ENCODE results near the gene ACVR1.
"Not testable (repeated sequence)": the region's sequence is repeated elsewhere in the genome, so short reads cannot be mapped to it uniquely, and the experiment has no call there.

Gene ACVR1

DNA sequence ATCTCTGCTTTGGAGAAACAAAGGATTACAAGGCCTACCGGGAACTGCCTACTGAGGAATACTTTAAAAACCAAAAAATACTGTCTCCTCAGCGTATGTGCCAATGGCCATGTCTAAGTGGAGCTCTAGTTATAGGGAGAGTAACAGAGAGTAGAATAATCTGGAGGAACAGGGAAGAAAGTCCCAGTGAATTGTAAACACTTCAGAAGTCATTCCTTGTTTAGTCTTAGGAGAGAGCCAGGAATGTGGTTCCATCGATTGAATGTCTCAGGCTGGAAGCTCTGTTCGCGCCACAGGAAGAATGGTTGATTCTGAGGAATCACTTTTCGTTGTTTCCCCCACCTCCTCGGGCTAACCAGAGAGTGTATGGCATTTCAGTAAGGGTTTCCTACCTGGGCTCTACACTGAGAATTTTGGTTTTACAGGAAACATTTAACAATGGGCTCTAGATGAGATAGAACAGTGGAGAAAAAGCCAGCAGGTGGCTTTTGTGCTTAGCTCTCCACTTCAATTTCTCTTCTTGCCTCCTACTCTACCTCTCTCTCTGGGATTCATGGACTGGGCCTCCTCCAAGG lies 88.7 kb downstream of the ACVR1 start:
- no peak for DNase-seq

DNA sequence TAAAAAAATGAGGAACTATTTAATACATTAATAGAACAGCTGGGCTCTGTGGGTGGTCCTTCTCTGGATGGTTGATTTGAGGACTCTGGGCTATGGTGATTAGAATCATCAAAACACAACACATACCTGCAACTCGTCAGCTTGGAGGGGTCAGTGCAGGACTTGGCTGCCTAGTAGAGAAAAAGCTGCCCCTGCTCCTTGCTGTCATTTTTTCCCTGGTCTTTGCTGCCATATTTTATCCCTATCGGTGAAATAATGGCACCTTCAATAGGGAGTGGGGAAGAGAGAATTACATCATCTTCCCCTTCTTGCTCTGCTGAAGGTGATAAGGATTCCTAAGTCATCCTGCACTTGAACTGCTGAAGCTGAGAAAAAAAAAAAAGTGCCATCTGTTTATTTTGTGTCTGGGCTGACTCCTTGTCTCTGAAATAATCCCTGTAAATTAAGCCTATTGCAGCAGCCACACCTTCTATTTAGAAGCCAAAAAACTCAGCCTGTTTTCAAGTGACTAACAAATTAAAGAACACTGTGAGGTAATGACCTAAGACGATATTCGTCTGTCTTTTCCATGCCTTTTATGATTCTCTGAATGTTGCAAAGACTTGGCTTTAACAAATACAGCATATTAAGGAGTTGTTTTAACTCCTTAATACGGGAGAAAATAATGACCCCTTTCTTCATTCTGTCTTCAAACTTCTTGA lies 89.3 kb downstream of the ACVR1 start:
- DNase-seq: peak; percentile 75

DNA sequence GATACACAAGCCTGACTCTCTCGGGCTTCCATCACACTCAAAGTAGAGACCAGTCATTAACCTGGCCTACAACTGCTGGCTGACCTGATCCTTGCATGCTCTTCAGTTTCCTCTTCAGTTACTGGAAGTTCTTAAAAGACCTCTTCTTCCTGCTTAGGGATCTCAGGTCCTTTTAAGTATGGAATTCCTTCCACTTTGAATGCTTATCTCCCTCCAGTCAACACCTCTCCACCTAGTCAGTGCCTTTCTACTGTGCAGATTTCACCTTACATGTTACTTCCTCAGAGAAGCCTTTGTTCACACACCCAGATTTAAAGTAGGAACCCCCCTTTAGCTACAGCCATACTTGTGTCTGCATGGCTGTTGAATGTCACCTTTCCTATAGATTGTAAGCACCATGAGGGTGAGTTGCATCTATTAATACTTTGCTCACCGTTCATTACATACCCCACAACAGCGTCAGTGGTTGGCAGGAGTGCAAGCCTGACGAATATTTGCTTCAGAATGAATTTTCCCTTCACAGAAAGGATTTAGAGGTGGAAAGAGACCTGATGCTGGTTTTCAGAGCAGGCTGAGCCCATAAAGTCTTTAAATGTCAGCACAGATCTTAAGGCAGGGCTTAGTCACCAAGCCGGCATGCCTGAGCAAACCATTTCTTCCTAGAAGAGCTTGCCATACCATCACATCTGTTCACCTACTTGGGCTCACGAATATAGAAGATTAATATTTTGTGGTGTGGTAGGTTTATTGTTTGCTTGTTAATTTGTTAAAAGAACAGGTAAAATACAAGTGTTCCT lies 90.1 kb downstream of the ACVR1 start:
- DNase-seq: peak; percentile 17

DNA sequence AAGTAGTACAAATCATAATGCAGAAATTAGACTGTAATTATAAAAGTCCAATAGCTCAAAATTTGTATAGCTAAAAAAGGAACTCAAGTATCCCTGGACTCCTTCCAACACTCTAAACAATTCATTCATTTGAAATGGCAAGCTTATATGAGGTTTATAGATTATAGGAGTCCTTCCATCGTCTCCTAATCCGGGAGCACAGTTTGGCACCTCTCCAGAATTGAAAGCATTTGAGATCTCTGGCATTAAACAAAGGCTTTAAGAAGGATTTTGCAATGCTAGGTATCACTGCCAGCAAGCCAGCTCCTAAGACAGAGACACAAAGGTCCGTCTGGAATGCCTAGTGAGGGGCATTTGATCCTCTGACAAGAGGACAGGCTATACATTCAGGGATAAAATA lies 90.9 kb downstream of the ACVR1 start:
- DNase-seq: no peak

DNA sequence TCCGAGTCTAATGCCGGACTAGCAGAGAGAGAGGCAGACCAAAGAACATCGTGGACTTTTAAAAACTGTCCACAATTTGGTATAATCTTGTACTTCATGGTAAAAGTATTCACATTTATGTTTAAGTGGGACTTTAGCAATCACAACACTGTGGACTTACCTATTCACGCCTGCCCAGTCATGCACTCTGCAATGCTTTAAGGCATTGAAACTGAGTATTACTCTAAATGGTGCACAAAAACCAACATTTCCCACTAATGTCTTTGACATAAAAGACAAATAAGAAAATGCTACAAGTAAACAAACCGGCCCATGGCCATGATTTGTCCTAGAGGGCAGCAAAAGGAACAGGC lies 91.3 kb downstream of the ACVR1 start:
- no peak for DNase-seq

DNA sequence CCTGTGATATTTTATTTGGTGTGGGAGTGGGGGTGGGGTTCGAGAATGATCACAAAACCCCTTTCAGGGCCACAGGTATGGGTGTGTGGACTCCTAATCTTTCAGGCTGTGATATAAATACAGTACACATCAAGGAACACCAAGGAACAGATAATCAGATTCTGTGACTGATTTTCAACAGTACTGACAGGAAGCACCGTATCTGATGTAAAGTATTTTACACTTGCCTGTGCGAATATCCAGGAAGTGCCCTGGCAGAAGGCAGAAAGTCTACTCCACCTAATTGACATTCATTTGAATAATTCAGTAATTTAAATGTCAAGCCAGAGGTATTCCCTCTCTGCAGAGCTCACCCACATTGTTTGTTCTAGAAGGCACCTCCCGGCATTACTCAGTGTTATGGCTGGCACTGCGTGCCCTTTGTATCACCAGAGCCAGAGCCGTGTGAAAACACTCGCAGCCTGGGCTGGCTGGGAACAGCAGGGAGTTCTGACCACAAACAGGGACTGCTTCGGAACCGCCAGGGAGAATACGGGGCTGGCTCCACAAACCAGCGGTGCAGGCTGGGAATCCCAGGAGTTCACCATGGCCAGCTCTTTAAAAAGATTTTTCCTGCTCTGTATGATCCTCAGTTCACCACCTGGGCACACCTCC lies 91.8 kb downstream of the ACVR1 start:
- no peak for DNase-seq

DNA sequence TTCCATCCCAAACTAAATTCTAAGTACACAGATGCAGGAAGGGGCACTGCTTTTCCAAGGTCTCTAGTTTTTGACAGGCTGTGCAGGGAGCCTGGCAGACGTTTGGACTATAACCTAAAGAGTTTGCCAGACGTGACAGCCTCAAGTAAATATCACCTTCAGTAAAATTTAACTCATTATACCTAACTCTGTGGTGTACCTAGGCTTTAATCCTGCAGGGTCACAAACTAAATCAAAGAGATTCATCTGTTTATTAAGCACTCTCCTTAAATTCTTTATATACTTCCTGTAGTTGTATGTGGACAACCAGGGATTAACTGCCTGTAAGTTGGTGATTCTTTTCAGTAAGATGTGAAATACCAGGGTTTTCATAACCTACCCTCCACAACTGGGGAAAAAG lies 92.9 kb downstream of the ACVR1 start:
- DNase-seq: no peak

DNA sequence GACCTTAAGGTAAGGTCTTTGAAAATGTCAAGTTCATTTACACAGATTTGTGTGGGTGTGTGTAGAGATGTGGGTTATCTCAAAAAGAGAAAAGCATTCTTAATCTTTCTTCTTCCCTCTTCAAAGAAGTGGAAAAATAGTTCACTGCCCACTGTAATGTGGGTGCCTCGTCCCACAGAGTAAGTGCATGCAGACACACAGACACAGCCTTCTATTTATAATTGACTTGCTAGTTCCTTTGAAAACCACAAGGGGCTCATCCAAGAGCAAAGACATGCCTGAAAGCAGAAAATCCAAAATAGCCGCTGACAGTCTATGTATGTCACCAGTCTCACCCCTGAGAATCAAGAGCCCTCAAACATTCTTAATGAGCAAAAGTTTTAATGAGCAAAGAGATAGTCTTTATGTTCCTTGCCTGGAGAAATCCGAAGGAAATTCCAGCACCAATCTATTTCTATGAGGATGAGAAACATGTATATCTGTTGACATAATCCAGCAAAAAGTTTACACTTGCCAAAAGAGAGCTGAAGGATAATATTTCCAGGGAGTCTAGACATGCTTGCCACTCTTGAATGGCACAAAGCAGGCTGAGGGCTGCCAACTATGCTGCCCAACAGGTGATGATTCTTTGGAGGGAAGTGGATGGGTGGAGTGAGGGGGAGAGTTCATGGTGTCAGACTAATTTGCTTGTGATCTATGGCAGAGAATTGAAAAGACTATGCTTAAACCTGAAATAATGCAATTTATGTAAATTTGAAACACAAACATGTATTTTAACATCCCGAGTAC lies 93.9 kb downstream of the ACVR1 start:
- DNase-seq: no peak

DNA sequence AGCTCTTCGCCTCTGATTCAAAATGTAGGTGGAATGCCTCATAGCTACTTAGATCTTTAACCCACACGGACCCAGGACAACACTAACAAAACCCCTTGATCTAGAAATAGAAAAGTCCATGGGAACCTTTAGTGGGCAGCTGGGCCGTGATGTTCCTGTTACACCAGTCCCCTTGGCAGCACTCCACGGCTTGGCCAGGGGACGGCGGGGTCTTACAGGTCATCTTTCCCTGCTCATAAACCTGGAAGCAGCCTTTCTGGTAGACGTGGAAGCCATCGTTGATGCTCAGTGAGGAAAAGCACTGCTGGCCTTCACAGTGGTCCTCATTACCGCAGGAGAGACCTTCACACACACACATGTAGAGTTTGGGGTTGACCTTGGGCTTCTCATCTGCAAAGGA lies 95.9 kb downstream of the ACVR1 start:
- no peak for DNase-seq

DNA sequence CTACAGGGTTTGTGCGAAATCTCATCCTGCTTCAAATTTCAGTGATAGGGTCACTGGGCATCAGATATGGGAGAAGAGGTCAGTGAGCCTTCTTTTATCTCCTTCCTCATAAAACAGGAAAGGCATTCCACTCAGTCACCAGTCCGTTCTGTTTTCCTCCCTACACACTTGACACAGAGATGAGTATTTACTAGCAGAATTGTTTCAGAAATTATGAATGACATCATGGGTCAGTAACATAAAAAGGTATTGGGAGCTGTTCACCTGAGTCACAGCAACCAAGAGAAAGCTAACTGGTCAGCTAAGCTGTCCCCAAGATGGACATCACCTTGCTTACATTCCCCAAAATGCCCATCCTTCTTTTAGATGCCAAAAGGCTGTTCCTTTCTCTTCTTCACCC lies 96.3 kb downstream of the ACVR1 start:
- no peak for DNase-seq

DNA sequence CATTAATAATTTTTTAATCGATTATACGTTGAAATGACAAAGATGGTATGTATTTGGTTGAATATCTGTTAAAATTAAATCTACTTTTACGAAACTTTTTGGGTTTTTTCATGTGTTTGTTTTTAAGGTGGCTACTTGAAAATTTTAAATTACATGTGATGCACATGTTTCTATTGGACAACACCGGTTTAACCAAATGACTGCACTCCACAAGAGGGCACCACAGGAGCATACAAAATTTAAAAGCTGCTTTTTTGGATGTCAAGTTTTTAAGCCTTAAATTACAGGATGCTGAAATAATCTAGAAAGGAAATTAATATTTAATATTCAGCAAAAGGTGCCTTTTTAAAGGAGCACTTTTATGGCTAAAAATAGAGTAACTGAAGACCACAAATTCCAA lies 98.7 kb downstream of the ACVR1 start:
- peak; percentile 13 for DNase-seq

DNA sequence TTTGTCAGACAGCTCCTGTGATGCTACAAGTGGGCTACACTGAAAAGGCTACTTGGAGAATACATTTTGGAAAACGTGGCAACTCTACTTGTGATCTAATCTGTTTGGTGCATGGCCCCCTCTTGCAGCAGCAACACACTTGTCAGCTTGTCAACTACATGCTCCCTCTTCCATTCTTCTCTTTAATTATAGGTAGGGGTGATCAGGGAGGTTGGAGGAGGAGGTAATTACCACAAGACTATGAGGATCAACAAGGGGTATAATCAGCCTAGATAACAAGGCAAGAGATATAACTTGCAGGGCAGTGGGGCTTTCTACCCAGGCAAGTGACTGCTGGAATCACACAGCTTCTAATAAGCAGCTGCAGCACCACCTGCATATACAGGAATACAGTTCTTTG lies 104.9 kb downstream of the ACVR1 start:
- DNase-seq: no peak

DNA sequence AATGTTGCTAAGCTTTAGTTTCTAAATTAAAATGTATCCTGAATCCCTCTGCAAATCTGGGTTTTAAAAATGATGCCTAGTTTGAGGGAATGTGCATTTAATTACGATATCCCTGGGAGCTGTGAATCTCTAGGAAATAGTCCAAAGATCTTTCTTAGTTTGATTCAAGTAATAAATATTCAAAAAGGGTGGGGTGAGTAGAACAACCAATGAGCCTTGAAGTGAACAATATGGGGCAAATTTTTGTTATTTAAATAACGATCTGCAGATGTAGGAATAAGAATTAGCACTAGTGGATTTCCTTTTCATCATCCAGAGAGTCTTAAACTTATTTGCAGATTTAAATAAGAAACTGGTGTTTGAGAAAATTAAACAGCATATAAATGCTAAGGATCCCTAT lies 106.3 kb downstream of the ACVR1 start:
- DNase-seq: no peak

DNA sequence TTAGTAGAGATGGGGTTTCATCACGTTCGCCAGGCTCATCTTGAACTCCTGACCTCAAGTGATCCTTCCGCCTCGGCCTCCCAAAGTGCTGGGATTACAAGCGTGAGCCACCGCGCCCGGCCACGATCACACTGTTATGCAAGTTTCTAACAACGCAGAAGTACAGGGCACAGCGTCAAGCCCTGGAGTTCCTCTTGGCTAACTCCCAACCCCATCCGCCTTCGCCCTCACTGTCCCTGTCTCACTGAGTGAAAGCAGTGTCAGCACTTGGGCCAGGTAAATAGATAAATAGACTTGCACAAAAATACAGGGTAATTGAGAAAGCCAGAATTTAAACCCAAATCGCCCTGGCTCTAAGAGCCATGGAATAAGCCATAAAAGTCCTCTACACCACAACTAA lies 111.7 kb downstream of the ACVR1 start:
- no peak for DNase-seq

DNA sequence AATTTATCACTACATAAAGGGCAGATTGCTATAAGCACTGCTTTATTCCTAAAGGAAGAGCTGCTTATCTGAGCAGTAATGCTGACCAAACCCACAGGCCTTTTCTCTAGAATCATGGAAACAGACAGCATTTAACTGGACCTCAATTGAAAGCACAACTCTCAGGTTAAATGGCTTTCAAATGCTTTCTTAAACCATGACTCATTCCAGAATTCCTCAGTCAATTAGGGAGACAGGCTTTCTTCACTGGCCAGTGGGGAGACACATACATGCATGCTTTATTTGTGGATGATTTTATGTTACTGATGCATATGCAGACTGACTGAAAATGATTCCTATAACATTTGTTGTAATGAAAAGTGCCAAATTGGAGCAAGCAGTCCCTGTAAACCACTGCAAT lies 114.6 kb downstream of the ACVR1 start:
- no peak for DNase-seq

DNA sequence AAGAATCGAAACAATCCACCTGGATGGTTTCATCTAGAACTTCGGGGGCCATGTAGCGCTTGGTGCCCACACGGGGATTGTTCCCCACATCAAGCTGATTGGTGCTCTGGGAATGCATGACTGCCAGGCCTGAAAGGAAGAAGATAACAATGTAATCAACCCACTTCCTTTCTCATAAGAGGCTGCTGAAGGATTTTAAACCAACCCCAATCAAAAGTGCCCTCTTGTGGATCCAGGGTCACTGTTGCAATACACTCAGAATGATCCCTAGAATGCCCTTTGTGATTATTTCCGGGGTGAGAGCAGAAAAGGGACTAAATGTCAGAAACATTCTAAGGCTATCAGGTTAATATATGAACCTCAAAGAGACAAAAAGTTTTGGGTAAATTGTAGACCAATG lies 115.2 kb downstream of the ACVR1 start:
- DNase-seq: no peak

DNA sequence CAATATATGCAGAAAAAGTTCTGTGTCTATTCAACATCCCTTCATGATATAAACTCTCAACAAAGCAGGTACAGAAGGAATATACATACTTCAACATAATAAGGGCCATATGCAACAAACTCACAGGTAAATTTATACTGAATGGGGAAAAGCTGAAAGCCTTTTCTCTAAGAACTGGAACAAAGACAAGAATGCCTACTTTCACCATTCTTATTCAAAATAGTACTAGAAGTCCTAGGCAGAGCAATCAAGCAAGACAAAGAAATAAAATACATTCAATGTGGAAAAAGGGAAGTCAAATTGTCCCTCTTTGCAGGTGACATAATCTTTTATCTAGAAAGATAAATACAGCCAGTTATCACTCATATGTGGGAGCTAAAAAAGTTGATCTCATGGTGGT lies 116.3 kb downstream of the ACVR1 start:
- DNase-seq: no peak

DNA sequence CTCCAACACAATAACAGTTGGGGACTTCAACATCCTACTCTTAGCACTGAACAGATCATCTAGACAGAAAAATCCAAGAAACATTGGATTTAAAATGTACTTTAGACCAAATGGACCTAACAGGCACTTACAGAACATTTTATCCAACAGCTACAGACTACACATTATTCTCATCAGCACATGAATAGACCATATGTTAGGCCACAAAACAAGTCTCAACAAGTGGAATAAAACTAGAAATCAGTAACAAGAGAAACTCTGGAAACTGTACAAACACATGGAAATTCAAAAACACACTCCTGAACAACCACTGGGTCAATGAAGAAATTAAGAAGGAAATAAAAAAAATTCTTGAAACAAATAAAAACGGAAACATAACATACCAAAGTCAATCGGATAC lies 117.5 kb downstream of the ACVR1 start:
- peak; percentile 14 for DNase-seq

DNA sequence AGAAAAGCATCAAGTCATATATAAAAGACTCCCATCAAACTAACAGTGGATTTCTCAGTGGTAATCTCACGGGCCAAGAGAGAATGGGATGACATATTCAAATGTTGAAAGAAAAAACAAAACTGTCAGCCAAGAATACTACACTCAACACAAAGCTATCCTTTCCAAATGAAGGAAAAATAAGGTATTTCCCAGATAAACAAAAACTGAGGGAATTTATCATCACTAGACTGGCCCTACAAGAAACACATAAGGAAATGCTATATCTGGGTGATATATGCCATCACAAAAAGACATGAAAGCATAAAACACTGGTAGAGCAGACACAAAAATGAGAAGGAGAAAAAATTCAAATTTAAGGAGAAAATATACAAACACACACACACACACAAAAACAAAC lies 118.6 kb downstream of the ACVR1 start:
- no peak for DNase-seq

DNA sequence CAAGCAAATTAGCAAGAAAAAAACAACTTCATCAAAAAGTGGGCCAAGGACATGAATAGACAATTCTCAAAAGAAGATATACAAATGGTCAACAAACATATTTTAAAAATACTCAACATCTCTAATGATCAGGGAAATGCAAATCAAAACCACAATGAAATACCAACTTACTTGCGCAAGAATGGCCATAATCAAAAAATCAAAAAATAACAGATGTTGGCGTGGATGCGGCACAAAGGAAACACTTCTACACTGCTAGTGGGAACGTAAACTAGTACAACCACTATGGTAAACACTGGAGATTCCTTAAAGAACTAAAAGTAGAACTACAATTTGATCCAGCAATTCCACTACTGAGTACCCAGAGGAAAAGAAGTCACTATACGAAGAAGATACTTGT lies 119.7 kb downstream of the ACVR1 start:
- DNase-seq: not testable (repeated sequence)

DNA sequence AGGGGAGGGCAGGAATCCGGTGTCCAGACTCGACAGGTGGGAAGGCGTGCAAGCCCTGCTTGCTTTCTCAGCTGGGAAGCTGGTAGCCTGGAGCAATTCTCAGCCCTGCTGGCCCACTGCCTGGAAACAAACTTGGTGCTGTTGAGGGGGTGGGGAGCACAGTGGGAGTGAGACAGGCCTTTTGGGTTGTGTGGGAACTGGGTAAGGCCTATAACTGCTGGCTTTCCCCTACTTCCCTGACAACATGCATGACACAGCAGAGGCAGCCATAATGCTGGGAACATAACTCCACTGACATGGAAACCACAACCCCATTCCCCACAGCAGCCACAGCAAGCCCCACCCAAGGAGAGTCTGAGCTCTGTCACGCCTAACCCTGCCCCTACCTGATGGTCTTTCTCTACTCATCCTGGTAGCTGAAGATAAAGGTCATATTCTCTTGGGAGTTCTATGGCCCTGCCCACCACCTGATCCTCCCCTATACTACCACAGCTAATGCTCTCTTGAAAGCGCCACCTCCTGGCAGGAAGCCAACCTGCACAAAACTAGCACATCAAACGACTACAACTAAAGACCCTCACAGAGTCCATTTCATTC lies 124.6 kb downstream of the ACVR1 start:
- peak; percentile 66 for DNase-seq

DNA sequence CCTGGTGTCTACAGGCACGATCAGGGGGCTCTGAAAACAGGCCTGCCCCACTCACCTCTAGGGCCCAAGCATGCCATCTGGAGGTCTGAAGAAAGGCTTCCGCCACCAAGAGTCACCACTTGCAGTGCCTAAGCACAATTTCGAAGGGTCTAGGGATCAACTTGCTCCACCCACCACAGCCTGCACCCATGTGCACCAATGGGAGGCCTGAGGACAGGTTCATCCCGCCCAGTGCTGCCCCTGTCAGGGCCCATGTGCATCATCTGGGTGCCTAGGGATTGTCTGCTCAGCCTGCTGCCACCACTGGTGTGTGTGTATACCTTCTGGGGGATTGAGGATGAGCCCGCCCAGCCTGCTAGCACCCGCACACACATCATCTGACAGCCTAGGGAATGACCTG lies 126.4 kb downstream of the ACVR1 start:
- DNase-seq: no peak

Measured in DMS 273 treated with DMSO at 0.1 percent for 48 hours (cell line).